HG03045 (cell line): ENCODE data around the gene TRPM3.

Source experiments
- ATAC-seq: cut with Tn5 transposase; IDR thresholded peaks from one replicate; pipeline ENCODE4 v1.9.1; 2021; ENCODE audit warnings: mild to moderate bottlenecking, moderate library complexity; ENCODE audit not compliant: unreplicated experiment

Gene TRPM3

GRCh38 chr9:70950270-70950669 lies 171.2 kb downstream of the TRPM3 start:
- no peak for ATAC-seq

DNA sequence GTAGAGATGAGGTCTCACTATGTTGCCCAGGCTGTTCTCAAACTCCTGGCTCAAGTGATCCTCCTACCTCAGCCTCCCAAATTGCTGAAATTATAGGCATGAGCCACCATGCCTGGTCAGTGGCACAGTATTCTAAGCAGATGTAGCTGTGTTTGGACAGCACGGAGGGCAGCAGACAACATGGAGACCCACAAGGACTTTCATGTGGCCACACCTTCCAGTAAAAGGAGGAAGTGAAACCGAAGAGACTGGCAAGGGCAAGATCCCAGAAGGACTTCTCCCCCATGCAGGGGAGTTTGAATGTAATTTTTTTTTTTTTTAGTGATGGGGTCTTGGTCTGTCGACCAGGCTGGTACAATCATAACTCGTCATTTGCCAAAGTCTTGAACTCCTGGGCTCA lies 172.2 kb downstream of the TRPM3 start:
- no peak for ATAC-seq

- no peak for ATAC-seq
Observed at GRCh38 chr9:70948744-70949143, 172.7 kb downstream of the TRPM3 start.

DNA sequence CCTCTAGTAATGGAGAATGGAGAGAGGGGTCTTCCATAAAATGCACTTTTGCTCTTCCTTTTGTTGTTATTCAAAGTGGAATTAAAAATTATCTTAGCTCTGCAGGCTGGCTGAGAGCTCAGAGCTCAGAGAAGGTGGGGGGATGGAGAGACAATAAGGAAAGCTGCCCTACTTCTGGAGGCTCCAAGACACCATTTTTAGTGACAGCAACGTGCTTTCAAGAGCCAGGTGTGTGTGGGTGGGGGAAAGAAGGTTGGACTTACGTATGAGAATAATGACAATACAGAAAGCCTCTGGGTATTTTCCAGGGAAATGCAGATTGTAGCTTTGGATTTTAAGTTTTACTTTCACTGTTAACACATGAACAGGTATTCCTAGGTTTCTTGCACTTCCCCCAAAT lies 173.9 kb downstream of the TRPM3 start:
- ATAC-seq: no peak

DNA sequence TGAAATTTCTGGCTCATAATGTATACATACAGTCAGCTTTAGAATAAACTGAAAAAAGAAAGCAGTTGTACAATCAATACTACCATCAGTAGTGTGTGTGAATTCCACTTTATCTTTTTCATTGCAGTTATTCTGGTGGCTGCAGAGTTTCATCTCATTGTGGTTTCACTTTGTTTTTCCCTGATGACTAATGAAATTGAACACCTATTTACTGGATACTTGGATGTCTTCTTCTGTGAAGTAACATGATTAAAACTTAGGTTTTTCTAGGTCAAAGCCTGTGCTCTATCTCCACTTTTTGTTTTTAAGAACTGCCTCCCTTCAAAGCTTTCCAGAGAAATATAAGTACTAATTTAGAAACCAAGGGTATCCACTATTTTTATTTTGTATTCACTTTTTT lies 174.3 kb downstream of the TRPM3 start:
- no peak for ATAC-seq

- no peak for ATAC-seq
Observed at GRCh38 chr9:70945301-70945700, 176.1 kb downstream of the TRPM3 start.

GRCh38 chr9:70941191-70941590 lies 180.2 kb downstream of the TRPM3 start:
- no peak for ATAC-seq

DNA sequence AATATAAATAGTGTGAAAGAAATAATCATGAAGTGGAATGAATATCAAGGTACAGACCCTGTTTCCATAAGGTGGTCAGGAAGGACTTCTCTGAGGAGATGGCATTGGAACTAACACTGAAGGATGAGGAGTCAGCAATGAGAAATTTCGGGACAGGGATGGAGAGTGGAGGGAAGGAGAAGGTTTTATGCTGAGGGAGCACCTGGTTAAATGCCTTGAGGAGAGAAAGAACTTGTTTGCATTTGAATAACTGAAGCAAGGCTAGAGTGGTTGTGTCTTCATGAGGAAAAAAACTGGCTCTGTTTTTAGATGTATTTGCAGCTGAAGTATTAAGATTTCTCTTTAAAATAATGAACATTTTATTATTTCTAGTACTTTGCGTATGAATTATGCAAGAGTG lies 180.8 kb downstream of the TRPM3 start:
- no peak for ATAC-seq

GRCh38 chr9:70936536-70936935 lies 184.9 kb downstream of the TRPM3 start:
- no peak for ATAC-seq

- ATAC-seq: no peak
Observed at GRCh38 chr9:70935856-70936255, 185.6 kb downstream of the TRPM3 start.

DNA sequence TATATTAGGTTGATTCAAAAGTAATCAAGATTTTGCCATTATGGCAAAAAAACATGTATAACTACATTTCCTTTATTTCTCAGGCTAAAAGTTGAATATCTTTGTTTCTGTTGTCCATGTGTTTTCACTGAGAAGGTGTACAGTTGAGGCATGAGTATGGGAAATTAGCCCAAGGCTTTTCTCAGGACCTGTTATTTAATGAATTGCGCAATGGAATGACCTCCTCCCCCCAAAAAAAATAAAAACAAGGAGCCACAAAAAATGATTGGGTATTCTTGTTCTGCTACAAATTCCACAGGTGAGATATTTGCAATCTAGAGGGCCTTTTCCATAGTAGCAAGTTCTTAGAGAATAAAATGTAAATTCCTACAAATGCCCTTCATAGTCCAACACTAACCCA lies 186.8 kb downstream of the TRPM3 start:
- ATAC-seq: no peak

DNA sequence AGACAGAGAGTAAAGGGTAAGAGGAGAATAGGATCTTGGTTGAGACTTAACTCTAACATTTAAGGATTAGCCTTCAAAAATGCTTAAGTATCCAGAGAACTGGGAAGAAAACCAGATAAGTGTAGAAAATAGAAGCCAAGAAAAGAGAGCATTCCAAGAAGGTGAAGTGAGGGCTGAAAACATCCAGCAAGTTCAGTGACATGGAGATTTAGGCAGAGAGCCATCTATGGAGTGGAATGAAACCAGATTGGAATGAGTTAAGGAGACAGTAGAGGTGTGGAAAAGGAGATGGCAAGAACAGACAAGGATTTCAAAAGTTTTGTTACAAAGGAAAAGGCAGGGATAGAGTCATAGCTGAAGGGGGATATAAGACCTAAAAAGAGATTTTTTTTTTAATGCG lies 188.1 kb downstream of the TRPM3 start:
- no peak for ATAC-seq

DNA sequence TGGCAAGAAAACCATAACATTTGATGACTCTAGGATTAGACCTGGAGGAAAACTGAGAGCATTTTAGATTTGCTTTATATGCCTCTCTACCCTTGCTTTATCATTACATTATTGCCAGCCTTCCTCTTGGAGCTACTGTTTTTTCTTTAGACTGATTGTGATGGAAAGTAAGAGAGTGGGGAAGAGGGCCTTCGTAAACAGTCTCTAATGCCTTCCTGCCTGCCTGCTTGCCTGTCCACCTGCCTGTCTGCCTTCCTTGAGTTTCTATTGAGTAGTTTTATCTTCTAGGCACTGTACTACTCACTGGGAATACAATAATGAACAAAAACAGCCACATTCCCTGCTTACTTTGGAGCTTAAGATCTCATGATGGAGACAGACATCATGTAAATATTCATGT lies 189.3 kb downstream of the TRPM3 start:
- no peak for ATAC-seq

- ATAC-seq: no peak
Observed at GRCh38 chr9:70927530-70927929, 193.9 kb downstream of the TRPM3 start.

- peak; percentile 73 for ATAC-seq
Observed at GRCh38 chr9:70924895-70925547, 196.4 kb downstream of the TRPM3 start.

DNA sequence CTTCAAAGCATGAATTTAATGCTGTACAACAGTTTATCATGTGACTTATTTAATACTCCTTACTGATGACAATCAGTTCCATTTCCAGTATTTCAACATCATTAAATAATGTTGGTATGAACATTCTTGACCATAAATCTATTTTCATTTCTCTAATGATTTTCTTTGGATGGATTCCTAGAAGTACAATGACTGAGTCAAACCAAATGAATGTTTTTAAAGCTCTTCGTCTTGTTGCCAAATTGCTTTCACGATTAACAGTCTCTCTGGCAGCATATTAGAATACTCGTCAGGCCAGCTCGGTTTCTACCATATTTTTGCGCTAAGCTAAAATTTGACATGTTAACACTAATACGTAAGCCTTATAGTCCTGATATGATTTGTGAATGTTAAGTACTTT lies 197.0 kb downstream of the TRPM3 start:
- no peak for ATAC-seq

DNA sequence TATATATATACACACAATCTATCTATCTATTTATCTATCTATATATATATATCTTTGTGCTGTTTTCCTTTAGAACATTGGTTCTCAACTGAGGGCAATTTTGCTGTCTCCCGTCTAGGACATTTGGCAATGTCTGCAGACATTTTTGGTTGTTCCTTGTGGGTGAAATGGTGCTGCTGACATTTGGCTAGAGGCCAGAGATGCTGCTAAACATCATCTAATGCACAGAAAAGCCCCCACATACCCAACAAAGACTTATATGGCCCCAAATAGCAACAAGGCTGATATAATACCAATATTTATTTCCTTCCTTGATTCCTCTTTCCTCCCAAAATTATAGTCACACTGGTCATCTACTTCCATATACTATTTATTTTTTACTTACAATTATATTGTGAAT lies 197.5 kb downstream of the TRPM3 start:
- ATAC-seq: no peak

DNA sequence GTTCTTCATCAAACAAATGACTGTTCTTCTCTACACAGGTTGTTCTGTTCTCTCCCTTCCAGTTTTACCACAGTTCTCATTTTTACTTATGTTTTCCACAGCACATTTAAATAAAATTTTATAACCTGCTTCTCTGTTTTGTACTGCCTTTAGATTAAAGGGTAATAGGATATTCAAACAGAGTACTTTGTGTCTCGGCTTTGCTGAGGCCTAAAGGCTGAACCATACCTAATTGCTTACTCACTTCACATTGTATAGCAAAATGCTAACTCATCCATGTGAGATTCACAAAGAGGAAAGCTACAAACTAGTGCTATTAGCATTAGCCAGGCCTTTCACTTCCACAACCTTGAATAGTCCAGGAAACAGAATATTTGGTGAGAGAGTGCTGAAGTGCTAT lies 200.3 kb downstream of the TRPM3 start:
- no peak for ATAC-seq

- no peak for ATAC-seq
Observed at GRCh38 chr9:70917277-70917676, 204.1 kb downstream of the TRPM3 start.

DNA sequence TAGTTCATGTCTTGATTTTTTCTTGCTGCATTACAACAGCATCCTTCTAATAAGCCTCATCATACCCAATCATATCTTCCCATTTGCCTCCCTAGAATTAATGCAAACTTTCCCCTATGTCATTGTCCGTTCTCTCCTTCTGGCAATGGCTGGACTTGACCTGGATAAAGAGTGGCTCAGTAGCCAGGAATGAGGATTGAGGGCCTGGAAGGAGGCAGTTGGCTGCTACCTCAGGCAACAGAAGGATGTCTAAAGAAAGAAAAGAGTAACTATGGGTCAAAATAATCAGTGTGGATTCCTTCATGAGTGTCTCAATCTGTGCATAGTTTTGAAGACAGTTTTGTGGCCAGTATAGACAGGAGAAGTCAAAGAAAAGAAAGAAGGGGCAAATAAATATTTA lies 209.6 kb downstream of the TRPM3 start:
- no peak for ATAC-seq

DNA sequence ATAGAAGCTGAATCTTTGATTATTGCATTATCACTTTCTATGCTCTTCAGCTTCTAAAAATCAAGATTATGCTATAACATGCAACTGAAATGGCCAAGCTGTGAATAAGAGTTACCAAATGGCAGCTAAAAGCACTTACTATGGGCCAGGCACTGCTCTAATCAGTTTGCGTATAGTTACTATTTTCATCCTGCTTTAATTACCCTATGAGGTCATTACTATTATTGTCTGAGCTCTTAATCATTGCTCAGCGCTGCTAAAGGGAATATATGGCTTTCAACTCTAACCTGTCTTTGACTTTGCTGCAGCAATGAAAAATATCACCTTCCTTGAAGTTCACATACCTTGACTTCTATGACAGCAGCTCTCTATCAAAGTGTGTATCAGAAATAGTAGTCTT lies 210.8 kb downstream of the TRPM3 start:
- ATAC-seq: no peak

- ATAC-seq: no peak
Observed at GRCh38 chr9:70902692-70903131, 218.7 kb downstream of the TRPM3 start.

GRCh38 chr9:70902171-70902570 lies 219.2 kb downstream of the TRPM3 start:
- no peak for ATAC-seq
